Type B pancreatic cell (in vitro differentiated cells): ENCODE data around the gene IL21R. TPM values are rescaled to one million over a fixed set of nuclear protein-coding genes. Genes with fewer than 3 reads are reported as not detected.
"Not testable (repeated sequence)": the region's sequence is repeated elsewhere in the genome, so short reads cannot be mapped to it uniquely, and the experiment has no call there.

ENCODE experiments used
- DNase-seq: peaks from one replicate; pipeline ENCODE4 v3.0.0; 2021; ENCODE audit warnings: mixed read lengths; ENCODE audit not compliant: unreplicated experiment; ENCODE audit errors: extremely low spot score
- H3K27ac Mint-ChIP-seq: 2 replicates; pipeline ENCODE4 v1.8.0; 2021; ENCODE audit warnings: mild to moderate bottlenecking, mixed read lengths
- H3K27me3 Mint-ChIP-seq: 2 replicates; pipeline ENCODE4 v1.8.0; 2021; ENCODE audit warnings: mixed read lengths
- H3K36me3 Mint-ChIP-seq: 2 replicates; pipeline ENCODE4 v1.8.0; 2021; ENCODE audit warnings: mixed read lengths
- H3K4me1 Mint-ChIP-seq: one replicate; pipeline ENCODE4 v1.8.0; 2021; ENCODE audit warnings: mixed read lengths; ENCODE audit not compliant: unreplicated experiment
- H3K4me3 Mint-ChIP-seq: 2 replicates; pipeline ENCODE4 v1.8.0; 2021; ENCODE audit warnings: mild to moderate bottlenecking, mixed read lengths
- H3K9me3 Mint-ChIP-seq: 2 replicates; pipeline ENCODE4 v1.8.0; 2021; ENCODE audit warnings: mixed read lengths
- total RNA-seq: library from RNA; stranded (reverse); gene quantifications from 2 replicates; pipeline ENCODE4 v1.2.1, GENCODE V29; 2021; ENCODE audit warnings: low replicate concordance
- TF ChIP-seq, protein P1 (sequence below): fragments of 200-600 bp; sonication (generic); conservative IDR thresholded peaks from 2 replicates; pipeline ENCODE4 v1.5.0; 2021; ENCODE audit warnings: antibody characterized with exemption, mild to moderate bottlenecking

The IL21R gene
- total RNA-seq, 1 donor from 2014 or later: 0.29 TPM

DNA sequence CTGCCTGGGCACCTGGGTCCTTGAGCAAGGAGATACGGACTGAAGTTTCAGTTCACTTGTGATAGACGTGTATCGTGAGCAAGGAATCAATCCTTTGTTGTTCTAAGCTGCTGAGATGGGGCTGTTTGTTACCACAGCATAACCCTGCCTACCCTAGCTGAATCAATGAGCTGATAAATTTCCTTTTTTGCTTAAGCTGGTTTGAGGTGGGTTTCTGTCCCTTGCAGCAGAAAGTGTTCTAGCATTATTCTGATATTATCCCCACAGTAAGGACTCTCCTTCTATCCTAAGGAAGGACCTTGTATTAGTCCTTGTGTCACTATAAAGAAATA, 51.5 kb downstream of the IL21R start:
- Mint-ChIP-seq H3K4me3 (no peak overlapping the region), H3K36me3 (peaks cover 5% of the 10 kb centered on the region), H3K9me3 (no peaks in the 10 kb centered on the region), H3K27me3 (peaks cover 3% of the 10 kb centered on the region), H3K27ac (no peak overlapping the region), H3K4me1 (peaks cover 23% of the 10 kb centered on the region)
- TF ChIP-seq, protein P1, sequence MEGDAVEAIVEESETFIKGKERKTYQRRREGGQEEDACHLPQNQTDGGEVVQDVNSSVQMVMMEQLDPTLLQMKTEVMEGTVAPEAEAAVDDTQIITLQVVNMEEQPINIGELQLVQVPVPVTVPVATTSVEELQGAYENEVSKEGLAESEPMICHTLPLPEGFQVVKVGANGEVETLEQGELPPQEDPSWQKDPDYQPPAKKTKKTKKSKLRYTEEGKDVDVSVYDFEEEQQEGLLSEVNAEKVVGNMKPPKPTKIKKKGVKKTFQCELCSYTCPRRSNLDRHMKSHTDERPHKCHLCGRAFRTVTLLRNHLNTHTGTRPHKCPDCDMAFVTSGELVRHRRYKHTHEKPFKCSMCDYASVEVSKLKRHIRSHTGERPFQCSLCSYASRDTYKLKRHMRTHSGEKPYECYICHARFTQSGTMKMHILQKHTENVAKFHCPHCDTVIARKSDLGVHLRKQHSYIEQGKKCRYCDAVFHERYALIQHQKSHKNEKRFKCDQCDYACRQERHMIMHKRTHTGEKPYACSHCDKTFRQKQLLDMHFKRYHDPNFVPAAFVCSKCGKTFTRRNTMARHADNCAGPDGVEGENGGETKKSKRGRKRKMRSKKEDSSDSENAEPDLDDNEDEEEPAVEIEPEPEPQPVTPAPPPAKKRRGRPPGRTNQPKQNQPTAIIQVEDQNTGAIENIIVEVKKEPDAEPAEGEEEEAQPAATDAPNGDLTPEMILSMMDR: no peak
- DNase-seq: no peak

DNA sequence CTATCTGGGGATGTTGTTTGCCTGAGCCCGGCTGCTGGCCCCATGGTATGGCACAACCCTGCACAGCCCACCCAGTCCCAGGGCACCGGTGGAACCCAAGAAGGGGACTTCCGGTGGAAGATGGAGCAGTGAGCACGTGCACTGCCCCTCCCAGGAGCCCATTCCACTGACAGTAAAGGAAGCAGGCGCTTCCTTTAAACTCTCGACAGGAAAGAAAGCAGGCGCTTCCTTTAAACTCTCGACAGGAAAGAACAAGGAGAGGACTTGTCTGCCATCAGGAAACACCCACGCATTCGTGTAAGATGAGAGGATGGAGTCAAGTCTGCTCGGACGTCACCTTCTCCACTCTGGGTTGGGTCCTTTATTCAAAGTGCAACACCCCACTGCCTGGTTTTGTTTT, 53.7 kb downstream of the IL21R start:
- Mint-ChIP-seq H3K27ac (no peak overlapping the region), H3K9me3 (no peaks in the 10 kb centered on the region), H3K27me3 (peaks cover 3% of the 10 kb centered on the region), H3K36me3 (peaks cover 11% of the 10 kb centered on the region), H3K4me3 (no peak overlapping the region), H3K4me1 (peaks cover 15% of the 10 kb centered on the region)
- DNase-seq: no peak
- TF ChIP-seq, protein P1: no peak

DNA sequence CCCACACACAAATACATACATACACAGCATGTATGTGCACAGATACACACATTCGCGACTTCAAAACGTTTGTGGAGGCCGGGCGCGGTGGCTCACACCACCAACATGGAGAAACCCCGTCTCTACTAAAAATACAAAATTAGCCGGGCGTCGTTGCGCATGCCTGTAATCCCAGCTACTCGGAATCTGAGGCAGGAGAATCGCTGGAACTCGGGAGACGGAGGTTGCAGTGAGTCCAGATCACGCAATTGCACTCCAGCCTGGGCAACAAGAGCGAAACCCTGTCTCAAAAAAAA, 55.6 kb downstream of the IL21R start:
- H3K4me3 Mint-ChIP-seq, H3K27me3 Mint-ChIP-seq, DNase-seq, H3K9me3 Mint-ChIP-seq: not testable (repeated sequence)
- peaks cover 10% of the 10 kb centered on the region for H3K4me1 Mint-ChIP-seq
- peaks cover 11% of the 10 kb centered on the region for H3K36me3 Mint-ChIP-seq
- peak overlapping the region; percentile 81 for H3K27ac Mint-ChIP-seq

DNA sequence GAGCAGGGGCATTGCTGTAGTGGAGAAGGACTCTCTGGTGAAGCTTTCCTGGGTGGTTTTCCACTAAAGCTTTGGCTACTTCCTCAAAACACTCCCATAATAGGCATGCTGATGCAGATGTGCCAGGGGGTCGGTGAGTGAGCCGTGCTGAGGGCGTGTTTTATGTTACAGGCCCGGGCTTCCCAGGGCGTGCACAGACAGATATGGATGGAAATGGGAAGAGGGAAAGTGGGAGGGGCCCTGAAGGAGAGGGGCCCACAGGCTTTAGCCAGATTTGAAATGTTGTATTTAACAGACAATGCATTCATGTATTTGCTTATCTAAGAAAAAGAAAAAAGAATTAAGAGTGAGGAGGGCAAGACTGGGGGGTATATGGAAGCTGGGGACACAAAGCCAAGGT, 56.3 kb downstream of the IL21R start:
- Mint-ChIP-seq H3K9me3 (no peaks in the 10 kb centered on the region), H3K36me3 (peaks cover 11% of the 10 kb centered on the region), H3K4me3 (peak overlapping the region; percentile 65), H3K27me3 (no peaks in the 10 kb centered on the region), H3K27ac (peak overlapping the region; percentile 80), H3K4me1 (peaks cover 10% of the 10 kb centered on the region)
- no peak for DNase-seq
- TF ChIP-seq, protein P1: no peak

DNA sequence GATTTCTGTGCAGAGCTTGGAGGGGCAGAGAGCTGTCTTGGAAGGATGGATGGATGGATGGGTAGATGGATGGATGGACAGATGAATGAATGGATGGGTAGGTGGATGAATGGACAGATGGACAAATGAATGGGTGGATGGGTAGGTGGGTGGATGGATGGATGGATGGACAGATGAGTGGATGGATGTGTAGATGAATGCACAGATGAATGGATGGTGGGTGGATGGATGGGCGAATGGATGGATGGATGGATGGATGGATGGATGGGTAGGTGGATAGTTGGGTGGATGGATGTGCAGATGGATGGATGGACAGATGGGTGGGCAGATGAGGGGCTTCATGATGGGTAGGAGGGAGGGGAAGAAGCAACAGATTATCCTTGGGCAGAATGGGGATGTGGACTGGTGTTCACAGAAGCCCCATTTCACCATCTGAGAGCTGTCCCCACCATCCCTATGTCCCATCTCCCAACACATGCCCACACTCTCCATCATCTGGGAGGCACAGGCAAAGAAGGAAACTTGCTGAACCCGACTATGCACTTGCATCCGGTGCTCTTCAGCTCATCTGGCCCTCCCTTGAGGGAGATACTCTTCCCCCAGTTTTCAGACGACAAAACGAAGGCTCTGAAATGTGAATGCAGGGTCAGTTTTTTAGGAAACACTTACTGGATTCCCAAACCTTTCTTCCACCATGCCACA, 57.2 kb downstream of the IL21R start:
- H3K27ac Mint-ChIP-seq: peak overlapping the region; percentile 80
- H3K27me3 Mint-ChIP-seq: no peaks in the 10 kb centered on the region
- H3K9me3 Mint-ChIP-seq: no peaks in the 10 kb centered on the region
- no peak for DNase-seq
- H3K4me1 Mint-ChIP-seq: peaks cover 10% of the 10 kb centered on the region
- no peak overlapping the region for H3K4me3 Mint-ChIP-seq
- H3K36me3 Mint-ChIP-seq: peaks cover 11% of the 10 kb centered on the region
- TF ChIP-seq, protein P1: no peak

DNA sequence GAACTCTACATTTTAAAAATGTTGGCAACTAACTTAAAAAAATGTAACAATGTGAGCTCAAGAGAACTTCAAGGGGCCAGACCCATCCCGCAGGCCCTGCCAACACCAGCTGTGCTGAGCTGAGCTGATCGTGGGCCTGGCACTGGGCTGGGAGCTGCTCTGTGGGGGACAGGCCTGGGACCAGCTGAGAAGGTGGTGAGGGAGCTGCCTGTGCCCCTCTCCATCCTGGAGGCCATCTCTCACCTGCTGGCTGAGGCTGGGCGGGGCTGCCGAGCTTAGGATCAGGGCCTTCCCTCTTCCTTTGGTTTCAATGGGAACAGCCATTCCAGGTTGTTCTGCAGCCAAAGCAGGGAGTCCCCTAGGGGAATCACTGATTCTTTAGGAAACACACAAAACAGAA, 58.2 kb downstream of the IL21R start:
- no peaks in the 10 kb centered on the region for H3K27me3 Mint-ChIP-seq
- no peaks in the 10 kb centered on the region for H3K9me3 Mint-ChIP-seq
- peaks cover 10% of the 10 kb centered on the region for H3K4me1 Mint-ChIP-seq
- no peak overlapping the region for H3K4me3 Mint-ChIP-seq
- TF ChIP-seq, protein P1: no peak
- DNase-seq: no peak
- peaks cover 12% of the 10 kb centered on the region for H3K36me3 Mint-ChIP-seq
- H3K27ac Mint-ChIP-seq: no peak overlapping the region
